Stimulated activated memory B cell treated with anti-CD40 and anti-IgM and Interleukin-4, amounts not matched to agents 10 μg/mL and 1 μg/mL and 100 μg/mL, for 72 hours (primary cell): Measurements from ENCODE around the gene BRD9.
"Not testable (repeated sequence)": the region's sequence is repeated elsewhere in the genome, so short reads cannot be mapped to it uniquely, and the experiment has no call there.

ENCODE experiments used
- ATAC-seq: fragments of 150-1000 bp; cut with Tn5 transposase; 2 replicates; pipeline ENCODE4 v1.10.0; 2021
- H3K27ac Mint-ChIP-seq: one replicate; pipeline ENCODE4 v1.8.0; 2022; ENCODE audit warnings: mild to moderate bottlenecking, mixed read lengths
- H3K27me3 Mint-ChIP-seq: one replicate; pipeline ENCODE4 v1.8.0; 2022; ENCODE audit warnings: mixed read lengths
- H3K36me3 Mint-ChIP-seq: one replicate; pipeline ENCODE4 v1.8.0; 2022; ENCODE audit warnings: mixed read lengths
- H3K4me1 Mint-ChIP-seq: one replicate; pipeline ENCODE4 v1.8.0; 2022; ENCODE audit warnings: mixed read lengths
- H3K4me3 Mint-ChIP-seq: one replicate; pipeline ENCODE4 v1.8.0; 2022; ENCODE audit warnings: mild to moderate bottlenecking, moderate library complexity, mixed read lengths
- H3K9me3 Mint-ChIP-seq: one replicate; pipeline ENCODE4 v1.8.0; 2022; ENCODE audit warnings: mixed read lengths

Gene BRD9

DNA sequence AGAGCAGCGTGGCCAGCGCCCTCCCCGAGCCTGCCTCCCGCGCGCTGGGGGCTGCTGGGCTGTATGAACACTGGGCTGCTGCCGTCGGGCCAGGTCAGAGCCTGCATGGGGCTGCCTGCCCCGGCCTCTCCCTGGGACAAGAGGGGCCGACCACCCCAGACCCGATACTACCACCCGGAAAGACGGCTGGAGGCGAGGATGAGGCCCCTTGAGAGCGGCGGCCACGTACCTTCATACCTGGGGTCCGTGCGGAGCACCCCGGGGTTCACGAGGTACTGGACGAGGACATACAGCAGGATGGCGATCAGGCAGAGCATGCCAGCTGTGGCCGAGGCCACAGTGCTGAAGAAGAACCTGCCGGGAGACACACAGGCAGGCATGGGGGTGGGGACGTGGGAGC lies 49.2 kb downstream of the BRD9 start:
- not testable (repeated sequence) for H3K9me3 Mint-ChIP-seq, H3K27ac Mint-ChIP-seq, H3K36me3 Mint-ChIP-seq, H3K4me3 Mint-ChIP-seq, H3K4me1 Mint-ChIP-seq
- ATAC-seq = peak; percentile 1
- H3K27me3 Mint-ChIP-seq = peaks cover 35% of the 10 kb centered on the region

DNA sequence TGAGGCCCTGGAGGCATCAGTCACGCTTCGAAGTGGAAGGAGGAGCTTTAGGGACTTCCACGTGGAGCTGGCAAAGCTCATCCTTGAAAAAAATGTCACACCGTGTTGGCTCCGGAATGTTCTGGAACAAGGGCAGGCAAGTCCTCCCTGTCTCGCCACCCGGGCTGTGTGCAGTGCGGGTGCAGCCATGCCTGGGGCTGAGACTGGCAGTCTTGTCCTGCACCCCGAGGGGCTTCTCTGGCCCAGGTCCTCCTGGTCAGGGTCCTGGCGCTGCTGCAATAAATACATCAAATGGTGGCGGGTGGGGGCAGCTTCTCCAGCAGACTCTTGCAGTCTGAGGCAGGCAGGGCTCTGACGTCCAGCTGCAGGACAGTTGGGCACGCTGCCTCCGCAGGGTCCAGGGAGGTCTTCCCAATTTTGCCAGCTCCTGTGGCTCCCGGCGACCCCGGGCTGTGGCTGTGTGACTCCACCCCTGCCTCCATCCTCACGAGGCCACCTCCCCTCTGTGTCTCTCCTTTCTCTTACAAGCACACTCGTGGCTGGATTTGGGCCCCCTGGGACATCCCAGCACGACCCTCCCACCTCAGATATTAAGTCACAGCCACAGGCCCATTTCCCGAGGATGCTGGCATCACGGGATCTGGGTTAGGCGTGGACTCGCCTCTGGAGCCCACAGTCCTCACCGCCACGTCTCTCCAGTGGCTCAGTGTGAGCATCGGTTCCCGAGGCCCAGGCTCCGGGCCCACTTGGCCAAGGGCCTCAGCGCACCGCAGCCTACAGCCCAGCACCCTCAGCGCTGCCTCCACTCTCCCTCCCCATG lies 50.0 kb downstream of the BRD9 start:
- H3K27ac Mint-ChIP-seq, H3K9me3 Mint-ChIP-seq, H3K36me3 Mint-ChIP-seq, H3K4me1 Mint-ChIP-seq, H3K4me3 Mint-ChIP-seq: not testable (repeated sequence)
- H3K27me3 Mint-ChIP-seq = peaks cover 35% of the 10 kb centered on the region
- peak; percentile 2 for ATAC-seq

DNA sequence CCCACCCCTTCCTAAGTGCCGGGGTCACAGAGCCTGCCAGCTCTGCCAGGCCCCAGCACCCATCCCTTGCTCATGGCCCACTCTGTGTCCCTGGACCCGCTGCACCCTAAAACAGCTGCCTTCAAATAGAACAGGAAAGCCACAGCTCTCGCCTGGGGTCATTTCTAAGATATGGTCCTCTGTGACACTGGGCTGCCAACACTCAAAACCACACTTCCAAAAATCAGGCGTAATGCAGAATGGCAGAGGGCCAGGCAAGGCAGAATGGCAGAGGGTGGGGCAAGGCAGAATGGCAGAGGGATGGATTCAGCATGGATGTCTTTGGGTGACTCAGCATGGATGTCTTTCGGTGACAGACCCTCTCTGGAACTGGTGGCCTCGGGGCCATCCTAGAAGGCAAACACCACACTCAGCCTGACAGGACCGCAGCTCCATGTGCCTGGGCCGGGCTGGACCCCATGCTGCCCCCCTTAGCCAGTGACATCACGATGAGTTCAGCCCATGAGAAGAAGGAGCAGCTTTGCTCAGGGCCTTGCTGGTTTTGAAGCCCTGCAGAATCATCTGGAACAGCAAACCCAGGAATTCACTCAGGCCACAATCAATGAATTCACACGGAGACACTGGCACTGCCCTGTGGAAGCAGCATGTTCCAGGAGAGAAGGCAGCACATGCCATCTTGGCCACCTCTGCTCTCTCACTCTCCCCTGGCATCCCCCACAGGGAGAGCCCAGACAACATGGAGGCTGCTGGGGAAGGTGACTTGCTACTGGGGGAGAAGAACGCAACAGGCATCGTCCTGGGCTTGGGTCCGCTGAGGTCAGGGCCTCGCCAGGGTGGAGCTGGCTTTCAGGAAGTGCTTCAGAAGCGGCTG lies 50.8 kb downstream of the BRD9 start:
- not testable (repeated sequence) for H3K9me3 Mint-ChIP-seq, H3K4me3 Mint-ChIP-seq, H3K4me1 Mint-ChIP-seq, ATAC-seq, H3K36me3 Mint-ChIP-seq, H3K27ac Mint-ChIP-seq
- H3K27me3 Mint-ChIP-seq = peaks cover 35% of the 10 kb centered on the region

DNA sequence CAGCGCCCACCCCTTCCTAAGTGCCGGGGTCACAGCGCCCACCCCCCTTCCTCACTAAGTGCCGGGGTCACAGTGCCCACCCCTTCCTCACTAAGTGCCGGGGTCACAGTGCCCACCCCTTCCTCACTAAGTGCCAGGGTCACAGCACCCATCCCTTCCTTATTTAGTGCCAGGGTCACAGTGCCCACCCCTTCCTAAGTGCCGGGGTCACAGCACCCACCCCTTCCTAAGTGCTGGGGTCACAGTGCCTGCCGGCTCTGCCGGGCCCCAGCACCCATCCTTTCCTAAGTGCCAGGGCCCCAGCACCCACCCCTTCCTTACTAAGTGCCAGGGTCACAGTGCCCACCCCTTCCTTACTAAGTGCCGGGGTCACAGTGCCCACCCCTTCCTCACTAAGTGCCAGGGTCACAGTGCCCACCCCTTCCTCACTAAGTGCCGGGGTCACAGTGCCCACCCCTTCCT lies 51.6 kb downstream of the BRD9 start:
- H3K27me3 Mint-ChIP-seq = peaks cover 35% of the 10 kb centered on the region
- not testable (repeated sequence) for H3K4me1 Mint-ChIP-seq, H3K4me3 Mint-ChIP-seq, H3K36me3 Mint-ChIP-seq, ATAC-seq, H3K9me3 Mint-ChIP-seq, H3K27ac Mint-ChIP-seq

DNA sequence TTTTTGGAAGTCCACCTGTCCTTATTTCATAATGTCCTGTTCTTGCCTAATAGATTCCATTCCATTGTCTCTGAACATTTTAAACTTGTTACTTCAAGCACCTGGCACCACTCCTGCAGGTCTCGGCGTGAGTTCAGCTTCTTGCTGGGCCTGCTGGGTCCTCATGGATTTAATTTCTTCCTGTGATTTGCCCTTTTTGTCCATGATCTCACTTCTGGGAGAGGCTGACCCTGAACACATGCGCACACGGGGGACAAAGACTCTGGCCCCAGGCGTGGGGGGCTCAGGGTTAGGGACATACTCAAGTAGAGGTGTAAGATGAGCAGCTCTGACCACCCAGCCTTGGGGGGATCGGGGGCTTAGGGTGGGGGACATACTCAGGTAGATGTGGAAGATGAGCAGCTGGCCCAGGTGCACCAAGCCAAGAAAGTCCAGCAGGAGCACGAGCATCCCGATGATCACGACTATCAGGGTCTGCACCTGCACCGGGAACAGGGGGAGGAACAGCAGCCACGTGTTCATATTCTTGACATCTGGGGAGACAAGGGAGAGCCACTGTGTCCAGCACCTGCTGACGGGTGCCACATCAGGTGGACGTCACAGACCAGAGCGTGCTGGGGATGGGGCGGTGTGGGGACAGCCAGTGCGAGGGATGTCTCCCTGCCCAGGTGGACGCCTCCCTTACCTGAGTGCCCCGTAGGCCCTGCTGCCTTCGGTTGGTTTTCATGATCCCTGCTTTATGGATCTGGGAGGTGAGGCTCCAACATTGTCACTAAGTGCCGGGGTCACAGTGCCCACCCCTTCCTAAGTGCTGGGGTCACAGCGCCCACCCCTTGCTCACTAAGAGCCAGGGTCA lies 52.3 kb downstream of the BRD9 start:
- not testable (repeated sequence) for ATAC-seq, H3K4me3 Mint-ChIP-seq, H3K27ac Mint-ChIP-seq, H3K9me3 Mint-ChIP-seq, H3K4me1 Mint-ChIP-seq, H3K36me3 Mint-ChIP-seq
- peaks cover 33% of the 10 kb centered on the region for H3K27me3 Mint-ChIP-seq

DNA sequence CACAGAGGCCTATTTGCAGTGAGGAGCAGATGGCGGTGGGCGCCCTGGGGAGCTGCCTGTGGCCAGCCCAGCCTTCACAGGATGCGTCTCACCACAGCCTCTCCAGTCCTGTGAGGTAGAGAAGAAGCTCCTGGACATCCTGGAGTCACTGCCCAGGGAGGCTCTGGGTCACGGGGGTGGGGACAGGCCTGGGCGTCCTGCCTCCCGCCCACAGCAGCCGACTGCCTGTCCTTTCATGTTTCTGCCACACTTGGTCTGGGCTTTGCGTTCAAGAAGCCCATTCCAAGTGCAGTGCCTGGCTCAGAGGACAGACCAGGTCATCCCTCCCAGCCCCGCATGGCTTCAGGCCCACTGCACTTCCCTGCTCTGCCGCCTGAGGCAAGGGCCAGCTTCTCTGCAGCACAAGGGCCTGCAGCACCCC lies 54.2 kb downstream of the BRD9 start:
- peaks cover 22% of the 10 kb centered on the region for H3K27me3 Mint-ChIP-seq
- H3K27ac Mint-ChIP-seq, H3K4me3 Mint-ChIP-seq, H3K4me1 Mint-ChIP-seq, H3K9me3 Mint-ChIP-seq, H3K36me3 Mint-ChIP-seq: not testable (repeated sequence)
- ATAC-seq = peak; percentile 2

DNA sequence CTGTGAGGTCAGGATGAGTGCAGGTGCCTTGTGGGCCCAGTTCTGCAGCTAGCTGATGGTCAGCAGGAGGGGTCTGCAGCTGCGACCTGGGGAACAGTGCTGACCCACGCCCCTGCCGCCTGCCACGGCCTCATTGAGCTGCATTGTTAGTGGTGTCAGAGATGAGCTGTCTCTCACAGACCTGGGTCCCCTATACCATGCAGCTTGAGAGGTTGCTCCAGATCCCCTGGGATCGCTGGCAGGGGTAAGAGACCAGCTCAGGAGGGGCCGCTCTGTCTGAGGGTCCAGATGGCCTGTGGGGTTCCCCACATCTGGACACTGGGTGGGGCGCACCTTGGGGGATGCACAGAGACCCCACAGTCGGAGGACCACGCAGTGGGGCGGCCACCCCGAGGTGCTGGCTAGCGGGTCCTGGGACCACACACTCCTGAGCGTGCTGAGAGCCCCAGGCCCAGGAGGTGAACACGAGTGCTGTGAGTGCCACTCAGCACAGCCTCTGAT lies 54.9 kb downstream of the BRD9 start:
- peak; percentile 28 for ATAC-seq
- not testable (repeated sequence) for H3K27ac Mint-ChIP-seq, H3K4me1 Mint-ChIP-seq, H3K4me3 Mint-ChIP-seq, H3K36me3 Mint-ChIP-seq, H3K9me3 Mint-ChIP-seq
- peaks cover 17% of the 10 kb centered on the region for H3K27me3 Mint-ChIP-seq

DNA sequence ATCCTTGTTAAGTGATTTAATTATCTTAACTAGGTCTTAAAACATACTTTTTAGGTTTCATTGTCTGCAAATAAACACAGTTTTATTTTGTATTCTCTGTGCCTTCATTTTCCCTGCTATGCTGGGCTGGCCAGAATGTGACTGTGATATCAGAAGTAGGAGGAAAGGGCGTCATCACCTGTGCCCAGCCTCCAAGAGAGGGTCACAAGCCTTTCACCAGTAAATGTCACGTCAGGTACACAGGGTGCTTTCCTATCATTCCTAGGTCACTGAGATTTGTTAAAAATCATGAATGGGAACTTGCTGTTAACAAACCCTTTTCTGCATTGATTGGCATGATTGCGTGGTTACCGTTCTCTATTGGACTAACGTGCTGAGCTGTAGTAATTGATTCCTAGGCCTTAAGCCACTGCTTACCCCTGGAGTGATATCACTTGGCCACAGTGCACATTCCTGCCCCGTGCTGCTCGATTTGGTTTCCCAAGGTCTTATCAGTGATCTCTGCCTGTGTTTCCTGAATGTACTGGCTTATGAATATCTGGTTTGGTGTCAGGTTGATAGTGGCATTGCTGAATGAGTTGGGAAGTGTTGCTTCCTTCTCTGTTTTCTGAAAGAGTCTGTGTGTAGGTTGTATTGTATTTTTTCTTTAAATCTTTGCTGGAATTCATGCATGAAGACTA lies 56.5 kb downstream of the BRD9 start:
- not testable (repeated sequence) for H3K4me3 Mint-ChIP-seq, H3K36me3 Mint-ChIP-seq, ATAC-seq, H3K27me3 Mint-ChIP-seq, H3K9me3 Mint-ChIP-seq, H3K4me1 Mint-ChIP-seq, H3K27ac Mint-ChIP-seq

DNA sequence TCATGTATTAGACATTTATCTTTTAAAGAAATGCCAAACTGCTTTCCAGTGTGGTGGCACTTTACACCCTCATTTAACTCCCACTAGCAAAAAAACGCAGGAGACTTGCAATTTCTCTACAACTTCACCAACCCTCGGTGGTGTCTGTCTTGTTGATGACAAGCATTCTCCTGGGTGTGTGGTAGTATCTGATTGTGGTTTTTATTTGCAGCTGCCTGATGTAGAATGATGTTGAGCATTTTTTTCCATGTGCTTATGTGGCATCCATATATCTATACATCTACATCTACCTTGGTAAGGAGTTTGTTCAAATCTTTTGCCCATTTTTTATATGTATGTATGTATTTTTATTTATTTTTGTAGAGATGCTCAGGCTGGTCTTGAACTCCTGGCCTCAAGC lies 58.6 kb downstream of the BRD9 start:
- not testable (repeated sequence) for H3K27me3 Mint-ChIP-seq, H3K4me1 Mint-ChIP-seq, H3K4me3 Mint-ChIP-seq, ATAC-seq, H3K36me3 Mint-ChIP-seq, H3K9me3 Mint-ChIP-seq, H3K27ac Mint-ChIP-seq

DNA sequence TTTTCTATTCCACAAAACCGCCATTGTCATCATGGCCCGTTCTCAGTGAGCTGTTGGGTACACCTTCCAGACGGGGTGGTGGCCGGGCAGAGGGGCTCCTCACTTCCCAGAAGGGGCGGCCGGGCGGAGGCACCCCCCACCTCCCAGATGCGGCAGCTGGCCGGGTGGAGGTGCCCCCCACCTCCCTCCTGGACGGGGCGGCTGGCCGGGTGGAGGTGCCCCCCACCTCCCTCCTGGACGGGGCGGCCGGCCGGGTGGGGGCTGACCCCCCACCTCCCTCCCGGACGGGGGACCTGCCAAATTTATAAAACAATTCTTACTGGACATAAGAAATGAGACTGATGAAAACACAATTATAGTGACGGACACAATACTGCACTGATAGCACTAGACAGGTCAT lies 64.4 kb downstream of the BRD9 start:
- H3K36me3 Mint-ChIP-seq, H3K4me3 Mint-ChIP-seq, H3K27ac Mint-ChIP-seq, H3K4me1 Mint-ChIP-seq, H3K9me3 Mint-ChIP-seq: not testable (repeated sequence)
- peak; percentile 61 for ATAC-seq
- peaks cover 25% of the 10 kb centered on the region for H3K27me3 Mint-ChIP-seq

DNA sequence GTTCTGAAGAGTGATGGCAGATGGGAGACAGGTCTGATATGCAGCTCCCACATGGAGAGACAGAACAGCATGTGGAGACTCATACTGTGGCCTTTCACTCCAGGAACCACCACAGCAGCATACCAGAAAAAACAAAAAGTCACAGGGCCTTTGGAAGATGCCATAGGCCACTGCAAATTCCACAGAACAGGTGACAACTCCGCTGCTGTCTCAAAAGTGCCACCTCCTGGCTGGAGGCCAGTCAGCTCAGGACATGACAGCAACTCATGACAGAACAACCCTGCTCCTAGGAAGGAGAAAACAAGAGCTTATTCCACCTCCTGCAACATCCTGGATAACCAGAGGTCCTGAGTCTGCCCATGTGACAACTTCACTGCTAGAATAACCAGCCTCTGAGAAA lies 67.1 kb downstream of the BRD9 start:
- H3K27me3 Mint-ChIP-seq = peaks cover 40% of the 10 kb centered on the region
- H3K4me3 Mint-ChIP-seq, ATAC-seq, H3K27ac Mint-ChIP-seq, H3K4me1 Mint-ChIP-seq, H3K9me3 Mint-ChIP-seq, H3K36me3 Mint-ChIP-seq: not testable (repeated sequence)

DNA sequence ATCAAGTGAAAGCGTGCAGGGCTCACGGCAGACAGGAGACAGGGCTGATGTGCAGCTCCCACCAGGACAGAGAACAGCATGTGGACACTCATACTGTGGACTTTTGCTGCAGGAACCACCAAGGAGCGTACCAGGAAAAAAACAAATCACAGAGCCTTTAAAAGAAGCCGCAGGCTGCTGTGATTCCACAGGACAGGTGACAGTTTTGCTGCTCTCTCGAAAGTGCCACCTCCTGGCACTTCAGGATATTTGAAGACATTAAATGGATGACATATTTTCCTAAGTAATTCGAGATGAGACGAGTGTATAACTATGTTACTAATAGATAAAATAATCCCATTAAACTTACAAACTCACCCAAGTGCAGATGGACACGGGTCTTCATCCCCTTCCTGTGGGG lies 71.1 kb downstream of the BRD9 start:
- Mint-ChIP-seq H3K27me3 (peaks cover 68% of the 10 kb centered on the region), H3K9me3 (peaks cover 7% of the 10 kb centered on the region), H3K27ac (no peak overlapping the region), H3K4me1 (no peaks in the 10 kb centered on the region), H3K36me3 (peaks cover 7% of the 10 kb centered on the region), H3K4me3 (no peak overlapping the region)
- ATAC-seq = no peak

DNA sequence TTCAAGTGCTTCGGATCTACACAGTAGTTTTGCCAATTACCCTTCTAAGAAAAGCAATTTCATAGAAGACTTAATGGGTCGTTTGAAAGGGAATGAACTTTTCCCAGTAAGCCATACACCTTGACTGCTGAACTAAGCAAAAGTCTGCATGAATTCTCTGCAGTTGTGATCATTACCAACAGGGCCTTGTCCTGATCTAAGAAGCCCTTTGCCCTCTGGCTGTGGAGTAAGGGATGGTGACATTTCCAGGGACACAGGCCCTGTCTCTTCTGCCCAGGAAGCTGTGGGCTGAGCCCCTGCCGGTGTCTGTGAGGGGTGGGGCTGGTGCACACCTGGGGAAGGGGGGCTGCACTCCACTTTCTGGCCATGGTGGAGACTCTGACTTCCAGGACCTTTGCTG lies 72.4 kb downstream of the BRD9 start:
- Mint-ChIP-seq H3K4me3 (no peak overlapping the region), H3K27me3 (peaks cover 66% of the 10 kb centered on the region), H3K27ac (no peak overlapping the region), H3K4me1 (no peaks in the 10 kb centered on the region), H3K36me3 (peaks cover 7% of the 10 kb centered on the region), H3K9me3 (peaks cover 10% of the 10 kb centered on the region)
- ATAC-seq = peak; percentile 2

DNA sequence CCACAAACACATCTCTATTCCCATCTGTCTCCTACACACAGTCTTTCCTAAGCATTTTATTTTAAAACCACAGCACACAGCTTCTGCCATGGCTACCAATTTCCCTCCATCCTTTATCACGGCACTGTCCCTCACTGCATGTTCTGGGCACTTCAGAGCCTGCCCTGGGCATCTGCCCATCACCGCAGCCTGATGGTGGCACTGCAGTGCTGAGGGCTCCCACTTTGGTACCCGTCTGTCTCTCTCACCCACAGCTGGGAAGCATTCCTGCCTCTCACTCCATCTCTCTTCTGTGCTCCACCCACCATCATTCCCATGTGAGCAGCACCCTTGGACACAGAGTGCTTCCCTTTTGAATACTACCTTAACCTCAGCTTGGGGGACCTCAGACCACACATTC lies 73.5 kb downstream of the BRD9 start:
- H3K27me3 Mint-ChIP-seq = peaks cover 55% of the 10 kb centered on the region

DNA sequence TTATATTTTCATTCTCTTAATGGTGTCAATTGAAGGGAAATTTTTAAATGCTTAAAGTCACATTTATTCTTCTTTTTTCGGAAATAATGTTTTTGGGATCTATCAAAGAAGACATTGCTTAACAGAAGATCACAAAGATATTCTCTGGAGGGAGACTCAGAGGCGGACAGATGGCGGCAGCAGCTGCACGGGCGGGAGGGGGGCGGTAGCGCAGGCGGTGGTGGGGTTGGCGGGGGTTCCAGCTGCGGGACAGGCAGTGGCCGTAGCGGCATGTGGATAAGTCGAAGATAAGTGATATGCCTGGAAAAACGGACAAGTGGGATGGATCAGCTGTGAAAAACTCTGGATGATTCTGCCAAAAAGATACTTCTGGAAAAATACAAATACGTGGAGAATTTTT lies 76.4 kb downstream of the BRD9 start:
- Mint-ChIP-seq H3K27me3 (peaks cover 46% of the 10 kb centered on the region), H3K36me3 (no peaks in the 10 kb centered on the region), H3K4me1 (no peaks in the 10 kb centered on the region), H3K4me3 (no peak overlapping the region), H3K27ac (no peak overlapping the region), H3K9me3 (peaks cover 8% of the 10 kb centered on the region)
- ATAC-seq = no peak

More for the DNA sequence above, 73.5 kb downstream of the BRD9 start:
- H3K4me1 Mint-ChIP-seq = no peaks in the 10 kb centered on the region
- no peak overlapping the region for H3K27ac Mint-ChIP-seq
- H3K4me3 Mint-ChIP-seq = no peak overlapping the region
- H3K9me3 Mint-ChIP-seq = peaks cover 11% of the 10 kb centered on the region
- peak; percentile 2 for ATAC-seq
- H3K36me3 Mint-ChIP-seq = peaks cover 7% of the 10 kb centered on the region
